ENCODE results near the gene CCDC110. TPM values are rescaled to one million over a fixed set of nuclear protein-coding genes. Genes with fewer than 3 reads are reported as not detected.

Gene CCDC110
- 1 to 10 TPM; 1.3 to 2.1 TPM for total RNA-seq
- 1 to 10 TPM; 2.3 to 3.5 (median 3.0) TPM for polyA plus RNA-seq (ENCODE audit: insufficient read length in 6 of 6)
- long read RNA-seq, donor 1, partial matches to known transcripts, result 0 of 1 reads
- long read RNA-seq, donor 1, other reads (novel, unspliced or antisense), result 0 of 1 reads
- long read RNA-seq, donor 2, result 0 reads
- long read RNA-seq, donor 3, result 0 reads
- long read RNA-seq, donor 4, partial matches to known transcripts, result 0 of 1 reads
- long read RNA-seq, donor 4, other reads (novel, unspliced or antisense), result 0 of 1 reads
- long read RNA-seq, donor 5, result 0 reads
- long read RNA-seq, donor 6, partial matches to known transcripts, result 0 of 5 reads
- long read RNA-seq, donor 6, other reads (novel, unspliced or antisense), result 5 of 5 reads
- long read RNA-seq, donor 7, result 0 reads
- long read RNA-seq, donor 8, partial matches to known transcripts, result 5 of 6 reads
- long read RNA-seq, donor 8, other reads (novel, unspliced or antisense), result 0 of 6 reads
- long read RNA-seq, donor 9, result 0 reads
- long read RNA-seq, donor 10, partial matches to known transcripts, result 0 of 1 reads
- long read RNA-seq, donor 10, other reads (novel, unspliced or antisense), result 0 of 1 reads
- long read RNA-seq, donor 11, partial matches to known transcripts, result 9 of 11 reads
- long read RNA-seq, donor 11, other reads (novel, unspliced or antisense), result 0 of 11 reads
- long read RNA-seq, donor 12, partial matches to known transcripts, result 0 of 1 reads
- long read RNA-seq, donor 12, other reads (novel, unspliced or antisense), result 0 of 1 reads

DNA sequence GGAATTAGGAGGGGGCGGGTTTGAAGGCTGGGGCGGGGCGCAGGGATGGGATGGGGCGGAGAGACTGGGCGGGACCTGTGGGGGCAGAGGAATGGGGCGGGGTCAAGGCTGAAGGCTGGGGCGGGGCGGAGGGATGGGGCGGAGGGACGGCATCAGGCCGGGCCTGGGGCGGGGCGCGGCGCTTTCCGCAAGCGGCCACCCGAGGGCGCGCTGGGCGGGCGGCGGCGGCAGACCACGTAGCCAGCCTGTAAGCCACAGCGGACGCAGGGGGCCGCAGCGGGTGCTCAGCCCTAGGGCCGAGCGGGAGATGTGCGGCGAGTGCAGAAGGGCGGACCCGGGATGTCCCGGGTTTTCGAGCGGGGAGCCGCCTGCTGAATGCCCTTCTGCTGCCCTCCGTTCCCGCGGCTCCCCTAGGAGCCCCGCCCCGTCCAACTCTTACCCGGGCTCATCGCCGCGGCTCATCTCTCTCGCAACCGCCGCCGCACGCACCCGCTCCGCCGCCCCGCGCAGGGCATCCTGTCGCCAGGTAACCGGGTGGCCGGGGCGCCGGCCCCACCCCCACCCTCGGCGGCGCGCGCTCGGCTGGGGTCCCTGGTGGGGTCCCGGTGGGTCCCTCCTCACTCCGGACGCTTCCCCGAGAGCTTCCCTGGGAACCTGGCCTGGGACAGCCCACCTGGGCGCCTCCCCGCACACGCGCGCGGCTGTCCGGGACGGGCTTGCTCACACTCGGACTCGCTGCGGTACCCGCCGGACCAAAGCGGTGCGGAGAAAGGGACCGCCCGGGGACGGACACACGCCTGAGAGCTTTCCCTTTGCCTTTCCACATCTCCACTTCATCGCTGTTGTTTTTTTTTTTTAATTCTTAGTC is at the start of gene CCDC110:
CCDC110 (minus strand) TSS at position 499 of the 868 bp plus-strand sequence; CDS start at position 449, 50 bp downstream.
- DNase-seq, result peak; percentile 93 to 98 (median 96)
- Histone ChIP-seq H3K27me3 (peaks cover 0 to 43% of the 10 kb centered on the region in 2 donors), H3K4me3 (peak within 1 kb of the TSS; percentile 70 to 89), H3K4me1 (peaks cover 0 to 6% of the 10 kb centered on the region in 2 donors), H3K36me3 (no peaks in the 10 kb centered on the region), H3K27ac (peak within 1 kb of the TSS; percentile 26 to 50), H3K9me3 (no peaks in the 10 kb centered on the region)
- peak; percentile 98 for ATAC-seq
- TF ChIP-seq, protein P1, sequence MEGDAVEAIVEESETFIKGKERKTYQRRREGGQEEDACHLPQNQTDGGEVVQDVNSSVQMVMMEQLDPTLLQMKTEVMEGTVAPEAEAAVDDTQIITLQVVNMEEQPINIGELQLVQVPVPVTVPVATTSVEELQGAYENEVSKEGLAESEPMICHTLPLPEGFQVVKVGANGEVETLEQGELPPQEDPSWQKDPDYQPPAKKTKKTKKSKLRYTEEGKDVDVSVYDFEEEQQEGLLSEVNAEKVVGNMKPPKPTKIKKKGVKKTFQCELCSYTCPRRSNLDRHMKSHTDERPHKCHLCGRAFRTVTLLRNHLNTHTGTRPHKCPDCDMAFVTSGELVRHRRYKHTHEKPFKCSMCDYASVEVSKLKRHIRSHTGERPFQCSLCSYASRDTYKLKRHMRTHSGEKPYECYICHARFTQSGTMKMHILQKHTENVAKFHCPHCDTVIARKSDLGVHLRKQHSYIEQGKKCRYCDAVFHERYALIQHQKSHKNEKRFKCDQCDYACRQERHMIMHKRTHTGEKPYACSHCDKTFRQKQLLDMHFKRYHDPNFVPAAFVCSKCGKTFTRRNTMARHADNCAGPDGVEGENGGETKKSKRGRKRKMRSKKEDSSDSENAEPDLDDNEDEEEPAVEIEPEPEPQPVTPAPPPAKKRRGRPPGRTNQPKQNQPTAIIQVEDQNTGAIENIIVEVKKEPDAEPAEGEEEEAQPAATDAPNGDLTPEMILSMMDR (IDR thresholded peaks at IDR 0.05), result peak; percentile 49 to 72
- intact Hi-C loops (cut with DNase I), result loop anchor here in 1 of 2 donors (10.0 kb wide), 1 partner anchor 123 kb away; no protein-coding TSS in a partner anchor

DNA sequence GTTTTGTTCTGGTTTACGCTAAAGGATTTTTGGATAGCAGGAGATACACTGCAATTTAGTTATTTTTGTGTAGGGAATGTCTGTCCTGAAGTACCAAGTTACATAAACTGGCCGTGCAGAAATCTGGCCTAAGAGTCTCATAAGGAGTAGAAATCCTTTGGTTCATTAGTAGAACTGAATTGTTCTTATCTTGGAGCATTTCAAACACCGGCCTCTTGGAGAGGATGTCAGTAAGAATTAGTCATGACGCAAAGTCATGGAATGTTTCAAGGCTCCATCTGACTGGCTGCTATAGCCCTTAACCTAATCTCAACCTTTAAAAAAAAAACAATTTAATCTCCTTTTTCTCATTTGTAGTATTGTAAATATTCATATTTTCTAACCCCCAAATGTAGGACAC is 48.6 kb upstream of the CCDC110 start:
- H3K4me1 ChIP-seq, result no peaks in the 10 kb centered on the region
- peak in 1 of 4 donors; percentile 26 for DNase-seq
- no peak overlapping the region for H3K4me3 ChIP-seq
- no peaks in the 10 kb centered on the region for H3K36me3 ChIP-seq
- H3K9me3 ChIP-seq, result no peaks in the 10 kb centered on the region
- no peak overlapping the region for H3K27ac ChIP-seq
- intact Hi-C loops (cut with DNase I), result no loop called here
- peaks cover 0 to 9% of the 10 kb centered on the region in 2 donors for H3K27me3 ChIP-seq
- TF ChIP-seq, protein P1 (IDR thresholded peaks at IDR 0.05), result no peak
- peak; percentile 98 for ATAC-seq

DNA sequence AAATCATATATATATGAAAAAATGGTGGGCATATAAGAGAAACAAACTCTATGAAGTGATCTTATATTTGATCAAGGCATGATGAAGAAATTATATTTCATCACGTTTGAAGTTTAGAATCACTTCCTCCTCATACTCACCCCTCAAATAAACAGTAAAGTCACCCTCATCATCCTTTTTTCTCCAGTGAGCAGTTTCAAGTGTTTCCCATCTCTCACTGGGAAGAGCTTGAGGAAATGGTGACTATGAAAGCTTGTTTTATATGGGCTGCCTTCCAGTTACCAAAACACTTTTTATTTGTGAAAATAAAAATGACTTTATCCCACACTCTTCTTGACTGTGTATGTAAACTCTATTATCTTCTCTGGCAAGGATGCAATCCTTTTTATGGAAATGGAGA is 47.0 kb upstream of the CCDC110 start:
- peaks cover 0 to 12% of the 10 kb centered on the region in 2 donors for H3K27me3 ChIP-seq
- H3K9me3 ChIP-seq, result no peaks in the 10 kb centered on the region
- TF ChIP-seq, protein P1 (IDR thresholded peaks at IDR 0.05), result no peak
- intact Hi-C loops (cut with DNase I), result no loop called here
- H3K4me3 ChIP-seq, result no peak overlapping the region
- ATAC-seq (no peak), DNase-seq (no peak)
- H3K4me1 ChIP-seq, result peaks cover 0 to 4% of the 10 kb centered on the region in 2 donors
- H3K27ac ChIP-seq, result no peak overlapping the region
- H3K36me3 ChIP-seq, result no peaks in the 10 kb centered on the region

DNA sequence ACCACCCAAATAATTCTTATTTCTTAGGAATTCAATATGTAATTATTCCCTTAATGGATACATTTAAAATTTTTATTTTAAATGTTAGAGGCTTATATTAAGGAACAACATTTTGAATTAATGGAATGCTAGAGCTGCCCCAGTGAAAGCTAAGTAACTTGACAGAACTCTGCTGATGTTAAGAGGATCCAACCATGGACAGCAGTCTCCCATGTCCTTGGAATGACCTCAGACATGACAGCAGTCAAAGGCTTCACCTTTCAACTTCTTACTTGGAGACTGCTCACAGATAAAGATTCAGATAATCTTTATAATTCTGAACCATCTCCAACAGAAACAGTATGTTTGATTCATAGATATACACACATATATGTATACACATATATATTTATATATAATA is 46.5 kb upstream of the CCDC110 start:
- Histone ChIP-seq H3K4me1 (peaks cover 0 to 8% of the 10 kb centered on the region in 2 donors), H3K36me3 (no peaks in the 10 kb centered on the region), H3K27ac (no peak overlapping the region), H3K9me3 (no peaks in the 10 kb centered on the region), H3K27me3 (peaks cover 0 to 12% of the 10 kb centered on the region in 2 donors), H3K4me3 (no peak overlapping the region)
- intact Hi-C loops (cut with DNase I), result no loop called here
- TF ChIP-seq, protein P1 (IDR thresholded peaks at IDR 0.05), result no peak
- DNase-seq (no peak), ATAC-seq (no peak)

Measured in left lung (tissue), 14 donors.